Measurements from ENCODE around the gene NPTN. TPM values are rescaled to one million over a fixed set of nuclear protein-coding genes. Genes with fewer than 3 reads are reported as not detected.
"Not testable (repeated sequence)": the region's sequence is repeated elsewhere in the genome, so short reads cannot be mapped to it uniquely, and the experiment has no call there.

NPTN gene
- polyA plus RNA-seq (ENCODE audit: insufficient read length), result 77.3 TPM

DNA sequence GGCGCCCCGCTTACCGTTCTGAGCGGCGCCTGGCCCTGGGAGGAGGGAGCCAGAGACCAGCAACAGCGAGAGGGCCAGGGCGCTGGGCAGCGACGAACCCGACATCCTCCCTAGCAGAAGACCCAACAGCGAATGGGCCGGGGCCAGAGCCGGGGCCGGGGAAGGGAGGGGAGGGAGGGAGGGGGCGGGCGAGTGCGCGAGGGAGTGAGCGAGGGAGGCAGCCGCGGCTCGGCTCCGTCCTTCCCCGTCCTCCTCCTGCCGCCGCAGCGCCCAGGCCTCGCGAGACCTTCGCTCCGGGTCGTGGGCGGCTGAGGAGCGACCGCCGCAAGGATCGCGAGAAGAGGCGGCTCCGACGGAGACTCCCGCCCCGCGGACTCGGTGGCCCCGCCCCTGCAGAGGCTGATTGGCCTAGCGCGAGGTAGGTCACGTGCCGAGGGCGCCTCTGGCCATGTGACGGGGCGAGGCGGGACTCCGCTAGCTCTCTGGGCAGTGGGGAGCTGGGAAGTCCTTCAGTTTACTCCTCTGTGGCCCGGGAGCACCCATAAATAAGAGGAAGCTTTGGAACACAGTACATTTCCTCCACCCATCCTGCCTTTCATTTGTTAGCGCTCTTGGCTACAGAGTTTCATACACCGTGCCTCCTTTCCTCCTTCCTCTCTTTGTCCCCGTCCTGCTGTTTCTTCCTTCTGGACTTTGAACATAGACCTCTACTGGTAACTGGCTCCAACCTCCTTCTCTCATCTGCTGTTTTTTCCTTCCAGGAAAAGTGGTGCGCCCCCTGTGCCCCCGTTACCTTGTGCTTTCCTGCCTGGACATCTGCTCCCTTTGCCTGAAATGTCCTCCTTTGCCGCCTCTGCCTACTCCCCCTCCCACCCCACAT is at the start of gene NPTN:
Gene NPTN, minus strand, starts transcription at position 279 of the 880 bp plus-strand sequence. Its CDS starts 174 bp downstream, at position 105.
- DNase-seq, result peak; percentile 99

DNA sequence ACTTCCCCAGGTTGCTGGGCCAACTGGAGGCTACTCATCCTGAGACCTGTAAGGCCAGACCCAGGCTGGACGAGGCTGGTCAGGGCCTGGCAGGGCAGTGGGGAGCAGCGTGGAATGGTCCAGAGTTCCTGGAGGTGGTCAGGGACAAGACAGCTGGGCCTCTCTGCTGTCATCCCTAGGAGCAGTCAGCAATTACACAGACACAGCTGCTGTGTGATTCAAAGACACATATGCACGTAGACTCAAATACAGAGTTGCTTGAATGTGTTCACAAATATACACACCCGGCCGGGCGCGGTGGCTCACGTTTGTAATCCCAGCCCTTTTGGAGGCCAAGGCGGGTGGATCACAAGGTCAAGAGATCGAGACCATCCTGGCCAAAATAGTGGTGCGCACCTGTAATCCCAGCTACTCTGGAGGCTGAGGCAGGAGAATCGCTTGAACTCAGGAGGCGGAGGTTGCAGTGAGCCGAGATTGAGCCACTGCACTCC is 49.5 kb upstream of the NPTN start:
- DNase-seq, result no peak

DNA sequence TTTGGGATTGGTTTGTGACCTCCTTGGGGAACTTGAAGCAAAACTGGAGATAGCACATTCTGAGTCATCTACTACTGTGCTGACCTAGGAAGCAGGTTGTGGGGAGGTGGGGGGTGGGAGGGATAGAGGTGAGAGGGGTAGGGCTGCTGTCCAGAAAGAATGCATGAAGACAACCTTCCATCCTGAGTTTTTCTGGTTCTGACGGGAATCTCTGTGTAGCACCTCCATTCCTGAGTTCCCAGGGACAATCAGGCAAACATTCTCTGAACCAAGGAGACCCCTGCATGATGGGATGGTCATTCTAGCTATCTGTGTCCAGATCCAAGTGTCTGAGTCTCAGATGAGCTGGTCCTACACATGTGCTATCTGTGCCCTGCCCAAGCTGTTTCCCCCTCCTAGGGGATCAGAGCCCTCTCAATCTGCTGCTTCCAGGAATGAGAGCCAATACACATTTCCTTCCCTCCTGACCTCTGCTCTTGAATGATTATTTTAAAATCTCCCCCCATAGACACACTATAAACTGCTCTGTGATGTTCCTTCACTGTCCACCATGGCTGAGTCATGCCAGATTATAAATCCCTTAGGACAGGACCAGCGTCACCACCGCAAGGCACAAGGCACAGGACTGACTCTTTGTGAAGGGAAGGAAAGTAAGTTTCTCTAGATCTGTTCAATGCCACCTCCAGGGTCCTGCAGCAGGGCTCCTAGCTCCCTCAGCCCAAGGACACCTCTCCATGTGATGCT is 48.8 kb upstream of the NPTN start:
- DNase-seq, result no peak

DNA sequence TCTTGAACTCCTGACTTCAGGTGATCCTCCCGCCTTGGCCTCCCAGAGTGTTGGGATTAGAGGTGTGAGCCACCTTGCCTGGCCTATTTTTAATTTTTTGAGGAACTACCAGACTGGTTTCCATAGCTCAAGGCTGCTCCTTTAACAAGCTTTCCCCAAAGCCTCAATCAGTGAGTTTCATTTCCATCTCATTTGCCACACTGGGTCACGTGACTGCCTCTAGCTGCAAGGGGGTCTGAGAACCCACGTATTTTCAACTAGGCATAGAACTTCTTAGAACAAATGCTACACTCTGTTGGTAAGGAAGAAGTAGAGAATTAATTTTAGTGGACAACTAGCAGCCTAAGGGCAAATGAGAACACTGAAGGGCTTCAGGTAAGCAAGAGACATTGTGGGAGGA is 47.9 kb upstream of the NPTN start:
- DNase-seq, result no peak

DNA sequence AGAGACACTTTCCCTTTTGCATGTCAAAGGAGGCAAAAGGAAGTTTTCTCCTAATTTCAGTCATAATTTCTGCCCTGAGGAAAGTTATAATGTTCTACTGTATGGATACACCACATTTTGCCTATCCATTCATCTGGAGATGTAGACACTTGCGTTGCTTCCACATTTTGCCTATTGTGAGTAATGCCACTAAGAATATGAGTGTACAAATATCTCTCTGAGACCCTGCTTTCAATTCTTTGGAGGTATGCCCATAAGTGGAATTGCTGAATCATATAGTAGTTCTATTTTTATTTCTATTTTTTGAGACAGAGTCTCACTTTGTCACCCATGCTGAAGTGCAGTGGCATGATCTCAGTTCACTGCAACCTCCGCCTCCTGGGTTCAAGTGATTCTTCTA is 47.4 kb upstream of the NPTN start:
- no peak for DNase-seq

DNA sequence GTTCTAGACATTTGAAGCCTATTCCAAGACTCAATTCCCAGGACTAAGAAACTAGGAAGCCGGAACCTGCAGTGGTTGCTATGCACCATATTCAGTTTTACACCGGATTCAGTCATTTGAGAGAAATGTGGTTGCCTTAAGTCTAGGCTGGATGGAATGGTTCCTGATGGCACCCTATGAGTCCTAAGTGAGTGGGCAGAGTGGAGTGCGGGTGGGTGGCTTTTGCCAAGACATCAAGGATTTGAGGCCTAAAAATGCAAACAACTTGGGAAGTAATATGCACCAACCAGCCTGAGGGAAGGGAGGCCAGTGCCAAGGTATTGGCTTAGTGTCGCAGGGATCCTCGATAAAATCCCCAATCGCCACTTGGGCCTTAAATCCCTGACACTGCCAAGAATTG is 46.8 kb upstream of the NPTN start:
- no peak for DNase-seq

DNA sequence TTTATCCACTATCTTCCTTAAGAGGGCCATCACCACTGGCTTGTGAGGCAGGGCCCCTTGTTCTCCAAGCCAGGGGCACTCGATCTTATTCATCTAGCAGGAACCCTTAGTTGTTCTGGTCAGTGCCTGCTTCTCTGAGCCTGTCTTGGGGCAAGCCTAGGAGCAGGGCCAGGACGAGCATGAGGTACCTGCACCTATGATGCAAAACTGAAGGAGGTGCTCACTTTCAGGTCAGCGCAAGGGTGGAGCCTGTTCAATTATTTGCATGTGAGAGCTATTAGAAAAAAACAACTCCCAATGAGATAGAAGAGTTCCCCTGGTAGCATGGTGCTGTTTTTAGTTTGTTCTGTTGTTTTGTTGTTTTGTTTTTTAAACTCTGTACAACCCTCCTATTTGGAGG is 46.0 kb upstream of the NPTN start:
- DNase-seq, result no peak

DNA sequence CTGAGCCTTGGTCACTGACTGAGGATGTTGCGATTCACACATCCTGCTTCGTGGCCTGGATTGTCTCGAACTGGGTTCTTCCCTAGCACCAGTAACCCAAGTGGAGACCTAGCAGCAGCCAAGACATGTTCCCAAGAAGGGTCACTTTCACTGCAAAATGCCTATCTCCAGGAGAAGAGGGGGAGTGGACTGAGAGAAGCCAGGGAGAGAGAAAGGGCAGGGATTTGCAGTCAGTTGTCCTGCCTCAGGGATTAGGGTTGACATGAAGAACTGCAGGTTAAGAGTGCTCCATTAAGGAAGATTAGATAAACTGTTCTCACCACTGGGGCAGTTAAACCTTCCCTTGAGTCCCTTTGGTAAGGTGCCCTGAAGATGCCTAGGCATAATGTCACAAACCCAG is 45.3 kb upstream of the NPTN start:
- DNase-seq, result no peak

DNA sequence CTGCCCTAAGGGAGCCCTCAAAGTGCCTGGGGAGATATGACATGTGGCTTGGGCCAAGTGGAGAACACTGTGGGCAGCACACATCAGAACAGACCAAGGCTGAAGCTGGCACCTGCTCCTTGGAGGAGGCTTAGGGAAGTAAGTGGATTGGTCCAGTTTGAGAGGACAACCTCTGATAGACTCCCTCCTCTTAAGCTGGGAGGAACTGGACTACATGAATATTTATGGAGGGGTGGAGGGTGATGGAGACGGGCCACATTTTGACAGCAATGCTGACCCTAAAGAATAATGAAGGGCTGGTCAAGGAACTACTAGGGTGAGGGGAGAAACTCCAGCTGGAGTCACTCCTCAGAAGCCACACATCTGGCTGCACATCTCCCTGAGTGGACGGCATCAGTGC is 44.5 kb upstream of the NPTN start:
- DNase-seq, result no peak

DNA sequence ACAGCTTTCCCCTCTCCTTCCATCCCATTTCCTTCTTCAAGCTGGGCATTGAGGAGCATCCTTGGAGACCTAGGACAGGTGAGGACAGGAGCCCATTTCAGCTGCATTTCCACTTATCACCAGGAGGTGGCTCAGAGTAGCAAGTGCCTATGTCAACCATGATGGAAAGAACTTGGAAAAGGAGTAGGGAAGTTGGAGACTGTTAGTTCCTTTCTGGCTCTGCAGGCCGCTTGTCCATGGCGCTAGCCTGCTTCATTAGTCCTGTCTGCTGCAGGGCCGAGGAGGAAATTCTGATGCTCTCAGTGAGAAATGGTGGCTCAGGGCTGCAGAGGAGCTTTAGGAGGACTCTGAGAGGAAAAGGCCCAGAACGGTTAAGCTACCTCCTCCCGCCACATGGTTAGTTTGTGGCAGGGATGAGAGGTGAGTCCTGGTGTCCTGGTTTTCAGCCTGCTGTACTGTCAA is 44.0 kb upstream of the NPTN start:
- peak; percentile 82 for DNase-seq

DNA sequence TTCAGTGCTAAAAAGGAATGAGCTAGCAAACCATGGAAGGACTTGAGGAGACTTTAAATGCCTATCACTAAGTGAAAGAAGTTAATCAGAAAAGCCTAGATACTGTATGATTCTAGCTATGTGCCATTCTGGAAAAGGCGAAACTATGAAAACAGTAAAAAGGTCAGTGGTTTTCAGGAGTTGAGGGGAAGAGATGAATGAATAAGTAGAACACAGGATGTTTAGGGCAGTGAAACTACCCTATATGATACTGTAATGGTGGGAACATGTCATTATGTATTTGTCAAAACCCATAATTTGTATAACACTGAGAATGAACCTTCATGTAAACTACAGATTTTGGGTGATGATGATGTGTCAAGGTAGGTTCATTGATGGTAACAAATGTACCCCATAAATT is 41.4 kb upstream of the NPTN start:
- DNase-seq, result no peak

DNA sequence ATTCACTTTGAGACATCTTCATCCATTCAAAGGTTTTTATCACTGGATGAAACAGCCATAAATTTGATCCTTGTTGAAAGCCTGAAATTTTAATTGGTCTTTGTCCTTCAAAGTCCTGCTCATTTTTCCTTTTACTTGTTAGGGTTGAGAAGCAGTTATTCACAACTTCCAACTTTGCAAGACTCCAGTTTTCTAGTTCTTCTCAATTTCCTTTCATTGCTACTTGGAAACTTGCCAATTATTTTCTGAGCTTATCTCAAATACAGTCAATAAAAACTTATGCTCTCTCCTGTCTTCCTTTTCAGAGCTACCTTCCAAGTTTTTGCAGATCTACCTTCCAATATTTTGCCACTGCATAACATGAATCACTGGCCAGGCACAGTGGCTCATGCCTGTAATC is 27.3 kb upstream of the NPTN start:
- DNase-seq, result no peak

DNA sequence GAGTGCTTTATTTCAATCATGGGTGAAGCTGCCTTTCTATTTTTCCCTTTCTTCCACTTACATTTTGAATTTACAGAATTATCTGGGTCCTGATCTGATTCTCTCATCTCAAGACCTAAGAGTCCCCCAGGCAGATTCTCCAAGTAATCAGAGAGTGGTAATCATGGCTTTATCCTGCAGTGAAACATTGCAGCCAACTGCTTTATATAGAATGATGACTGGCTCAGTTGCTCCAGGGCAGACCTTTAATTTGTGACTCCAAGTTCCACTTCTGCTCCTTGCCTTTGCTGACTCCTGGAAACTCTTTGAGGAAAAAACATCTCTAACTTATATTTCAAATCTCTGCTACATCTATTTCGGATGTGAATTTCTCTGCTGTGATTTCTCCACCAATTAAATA is 25.5 kb upstream of the NPTN start:
- no peak for DNase-seq

DNA sequence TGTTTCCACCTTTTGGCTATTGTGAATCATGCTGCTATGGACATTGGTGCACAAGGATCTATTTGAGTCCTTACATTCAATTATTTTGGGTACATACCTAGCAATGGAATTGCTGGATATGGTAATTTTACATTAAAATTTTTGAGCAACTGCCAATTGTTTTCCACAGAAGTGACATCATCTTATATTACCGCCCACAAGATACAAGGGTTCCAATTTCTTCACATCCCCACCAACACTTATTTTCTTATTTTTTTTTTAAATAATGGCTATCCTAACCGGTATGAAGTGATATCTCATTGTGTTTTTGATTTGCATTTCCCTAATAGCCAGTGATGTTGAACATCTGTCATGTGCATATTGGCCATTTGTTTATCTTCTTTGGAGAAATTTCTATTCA is 22.5 kb upstream of the NPTN start:
- no peak for DNase-seq

DNA sequence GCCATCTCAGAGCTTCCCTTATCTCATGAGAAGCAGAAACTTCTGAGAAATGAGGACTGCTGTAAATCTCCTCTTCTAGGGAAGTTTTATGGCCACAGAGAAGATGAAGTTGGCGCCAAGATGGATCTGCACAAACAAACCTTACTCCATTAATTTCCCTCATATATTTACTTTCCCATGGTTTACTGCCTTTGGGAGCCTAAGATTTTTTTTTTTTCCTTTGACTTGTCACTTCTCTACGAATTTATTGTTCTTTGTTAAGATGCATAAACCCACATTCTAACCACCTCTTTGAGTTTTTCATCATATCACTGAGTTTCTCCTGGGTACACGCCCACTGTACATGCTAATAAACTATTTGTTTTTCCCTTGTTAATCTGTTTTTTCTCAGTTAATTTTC is 21.5 kb upstream of the NPTN start:
- no peak for DNase-seq

DNA sequence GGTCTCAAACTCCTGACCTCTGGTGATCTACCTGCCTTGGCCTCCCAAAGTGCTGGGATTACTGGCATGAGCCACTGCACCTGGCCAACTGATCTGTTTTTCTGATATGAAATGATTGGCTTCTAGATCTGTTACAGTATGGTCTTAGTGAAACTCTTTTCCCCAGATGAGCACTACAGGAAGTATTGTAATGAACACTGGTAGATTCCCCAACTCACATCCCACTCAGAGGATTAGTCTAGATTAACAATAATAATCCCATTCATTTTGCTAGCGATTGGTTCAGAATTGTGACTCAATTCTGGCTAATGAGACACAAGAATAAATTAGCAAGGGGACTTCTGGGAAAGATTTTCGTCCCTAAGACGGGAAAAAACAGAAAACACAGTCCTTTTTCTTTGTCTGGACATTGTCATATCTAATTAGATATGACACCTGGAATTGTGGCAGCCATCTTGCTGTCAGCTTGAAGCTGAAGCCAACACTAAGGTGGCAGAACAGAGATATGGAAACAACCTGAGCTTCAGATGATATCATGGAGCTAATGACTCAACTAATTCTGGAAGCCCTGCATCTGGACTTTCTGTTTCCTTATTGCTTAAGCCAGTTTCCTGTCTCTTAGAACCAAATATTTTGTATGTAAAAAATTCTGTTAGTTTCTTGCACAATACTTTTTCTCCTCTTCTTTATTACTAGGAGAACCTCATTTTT is 17.4 kb upstream of the NPTN start:
- no peak for DNase-seq

DNA sequence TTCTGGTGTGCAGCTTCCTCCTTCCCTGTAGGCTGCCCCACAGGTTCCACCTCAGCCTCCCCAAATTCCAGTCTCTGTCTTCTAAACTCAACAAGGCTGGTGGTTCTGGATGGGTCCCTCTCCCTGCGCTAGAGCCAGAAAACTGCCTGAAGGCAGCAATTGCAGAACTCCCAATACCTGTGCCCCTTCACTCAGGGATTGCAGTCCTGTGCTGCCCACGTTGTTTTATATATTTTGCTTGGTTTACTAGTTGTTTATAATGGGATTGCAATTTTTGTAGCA is 14.8 kb upstream of the NPTN start:
- DNase-seq, result no peak

DNA sequence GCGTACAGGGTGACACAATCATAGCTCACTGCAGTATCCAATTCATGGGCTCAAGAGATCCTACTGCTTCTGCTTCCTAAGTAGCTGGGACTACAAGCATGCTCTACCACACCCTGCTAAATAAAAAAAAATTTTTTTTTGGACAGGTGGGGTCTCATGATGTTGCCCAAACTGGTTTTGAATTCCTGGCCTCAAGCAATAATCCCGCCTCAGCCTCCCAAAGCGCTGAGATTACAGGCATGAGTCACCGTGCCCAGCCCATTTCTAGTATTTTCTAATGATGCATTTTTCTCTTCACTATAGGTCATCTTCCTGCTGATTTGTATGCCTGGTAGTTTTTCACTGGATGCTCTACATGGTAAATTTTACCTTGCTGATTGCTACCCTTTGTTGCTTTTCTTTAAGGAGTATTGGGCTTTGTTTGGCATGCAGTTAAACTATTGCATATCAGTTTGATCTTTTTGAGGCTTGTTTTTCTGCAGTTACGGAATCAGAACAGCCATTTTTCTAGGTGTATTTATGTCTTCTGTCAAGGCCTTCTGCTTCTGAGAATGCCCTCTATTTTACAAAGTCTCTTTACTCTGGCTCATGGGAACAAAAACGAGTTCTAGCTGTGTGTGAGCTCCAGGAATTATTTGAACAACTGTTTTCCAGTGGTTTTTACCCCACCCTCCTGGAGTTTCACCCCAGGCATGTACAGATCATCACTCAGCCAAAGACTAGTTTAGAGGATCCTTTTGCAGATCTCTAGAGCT is 14.2 kb upstream of the NPTN start:
- DNase-seq, result no peak

DNA sequence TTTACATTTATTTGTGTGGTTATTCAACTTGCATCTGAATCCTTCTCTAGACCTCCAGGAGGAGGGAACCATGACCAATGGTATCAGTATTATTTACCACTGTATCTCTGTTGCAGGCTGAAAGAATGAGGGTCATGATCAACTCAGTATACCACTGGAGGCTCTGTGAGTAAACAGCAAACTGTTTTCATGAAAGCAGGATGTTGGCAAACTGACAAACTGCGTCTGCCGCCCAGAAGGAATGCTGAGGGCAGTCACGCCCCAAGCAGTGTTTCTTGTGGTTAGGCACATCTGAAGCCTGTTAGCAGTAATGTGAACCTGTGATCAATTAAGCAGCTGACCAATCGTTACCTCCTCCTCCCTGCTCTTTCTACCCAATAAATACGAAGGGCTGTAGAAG is 6.3 kb upstream of the NPTN start:
- not testable (repeated sequence) for DNase-seq

DNA sequence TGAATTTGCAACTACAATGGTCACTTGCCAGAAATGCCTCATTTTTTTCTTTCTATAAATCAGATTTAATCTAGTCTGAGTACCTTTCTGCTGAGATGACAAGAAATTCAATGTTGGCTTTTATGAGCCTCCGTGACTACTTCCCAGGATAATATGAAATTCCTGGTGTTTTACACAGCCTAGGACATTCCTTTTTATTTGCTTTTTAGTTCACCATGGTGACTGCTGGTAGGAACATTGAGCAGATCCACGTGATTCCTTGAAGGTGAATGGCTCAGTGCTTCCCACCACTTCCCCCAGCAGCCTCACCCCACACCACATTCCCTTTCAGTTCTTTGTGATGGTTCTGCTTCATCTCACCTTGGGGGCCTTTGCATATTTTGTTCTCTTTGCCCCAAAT is 4.3 kb upstream of the NPTN start:
- DNase-seq, result no peak

DNA sequence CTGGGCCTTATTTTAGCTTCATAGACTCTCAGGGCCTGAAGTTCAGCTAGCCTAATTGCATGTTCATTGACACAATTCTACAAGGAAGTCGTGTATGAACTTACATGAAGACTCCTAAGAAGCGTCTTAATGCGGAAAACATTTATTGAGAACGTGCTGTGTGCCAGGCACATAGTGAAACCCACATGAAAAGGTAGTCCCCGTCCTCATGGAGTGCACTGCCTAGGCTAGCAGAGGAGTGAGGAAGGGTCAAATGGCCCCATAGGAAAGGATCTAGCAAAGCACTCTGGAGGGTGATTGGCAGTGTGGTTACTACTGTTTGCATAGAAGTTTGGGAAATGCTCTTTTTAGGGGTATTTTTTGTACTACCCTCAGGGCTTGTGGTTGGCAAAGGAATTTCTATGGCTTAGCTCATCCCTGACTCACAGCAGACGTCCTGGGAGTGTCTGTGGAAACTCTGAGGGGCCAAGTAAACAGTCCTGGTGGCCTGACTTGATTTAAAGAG is 854 bp upstream of the NPTN start:
- no peak for DNase-seq

DNA sequence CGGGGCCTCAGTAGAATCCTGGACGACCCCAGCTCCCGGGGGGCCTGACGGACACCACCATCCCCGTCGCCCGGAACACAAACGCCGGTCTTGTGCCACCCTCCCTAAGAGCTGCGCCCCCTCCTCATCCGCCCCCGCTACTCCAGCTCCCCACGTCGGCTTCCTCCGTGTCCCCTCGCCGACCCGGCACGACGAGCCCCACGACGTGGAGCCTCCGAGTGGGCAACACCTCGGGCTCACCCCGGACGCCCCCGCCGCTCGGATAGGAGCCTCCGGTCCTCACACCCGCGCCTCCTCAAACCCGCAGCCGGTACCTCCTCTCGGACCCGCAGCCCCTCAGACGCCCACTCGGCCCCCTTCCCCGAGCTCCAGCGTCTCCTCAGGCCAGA is 525 bp downstream of the NPTN start:
- DNase-seq, result no peak

Measured in hindlimb muscle (tissue), 1 donor.